ENCODE measurements around the gene AP3S2. TPM values are rescaled to one million over a fixed set of nuclear protein-coding genes. Genes with fewer than 3 reads are reported as not detected.

Gene AP3S2
- total and polyA plus RNA-seq, 2 of the 4 experiments (the other 2 are of a cell fraction) = 12.6 to 34.1 TPM

GRCh38 chr15:89852342-89852995 lies 41.3 kb downstream of the AP3S2 start:
- no peak overlapping the region for H4K5ac ChIP-seq (ENCODE audit: low read depth, low read length)
- H3K4me2 ChIP-seq (ENCODE audit: low read depth, low read length) = no peak overlapping the region
- no peak overlapping the region for H3K4me3 ChIP-seq (ENCODE audit: insufficient read depth, low read depth, low read length)
- H3K9me3 ChIP-seq (ENCODE audit: control insufficient read depth, insufficient read depth, low read length) = no peaks in the 10 kb centered on the region
- peaks cover 6% of the 10 kb centered on the region for H3K36me3 ChIP-seq (ENCODE audit: control insufficient read depth, insufficient read depth, low read length)
- ChIA-PET POLR2A (ENCODE audit: unreplicated experiment) (no interaction called here), CTCF (interaction anchor here (1.0 kb wide), 1 partner anchor 16 kb away, joined by 3 read pairs; no protein-coding TSS in a partner anchor)
- peak overlapping the region; percentile 24; the same call in 1 of the 2 replicates for H2AK5ac ChIP-seq (ENCODE audit: low read depth, low read length)
- peak overlapping the region; percentile 48; the same call in 1 of the 3 replicates for H2BK15ac ChIP-seq (ENCODE audit: low read depth, low read length)
- ATAC-seq (ENCODE audit: low read depth) = no peak
- intact Hi-C loops (cut with micrococcal nuclease) (no loop called here), in situ Hi-C loops (cut with MboI; ENCODE audit: low sequenced_read_pairs) (no loop called here), dilution Hi-C loops (cut with HindIII; ENCODE audit: low sequenced_read_pairs, unreplicated experiment) (loop anchor here (25.0 kb wide), 1 partner anchor 90 kb away; the partner anchor contains the start of gene MESP1)
- no CpG with 5 or more reads among the region's 3 CpGs for WGBS, 2 experiments (ENCODE audit: extremely low coverage in 2 of 2, insufficient read length in 1 of 2)
- H3K23ac ChIP-seq (ENCODE audit: low read depth, low read length) = no peak overlapping the region
- H3K79me1 ChIP-seq (ENCODE audit: low read depth in 1 of 2, low read length in 2 of 2) = peaks cover 0 to 11% of the 10 kb centered on the region in 2 experiments; a peak in 2 of 4 replicates
- H3K9me1 ChIP-seq (ENCODE audit: insufficient read depth, low read length) = no peaks in the 10 kb centered on the region
- no peak overlapping the region for H3K27ac ChIP-seq (ENCODE audit: insufficient read depth, low read length)
- H3K4ac ChIP-seq (ENCODE audit: low read depth, low read length) = 0 out of 2 replicates have a peak overlapping the region, but pooled peaks have one; percentile 25
- no peak overlapping the region for H2AK9ac ChIP-seq (replicated peaks; ENCODE audit: low read depth, low read length, poor library complexity)
- H3K9ac ChIP-seq (ENCODE audit: low read depth, low read length) = no peak overlapping the region
- H2BK5ac ChIP-seq (ENCODE audit: low read depth, low read length, poor library complexity, severe bottlenecking) = no peak overlapping the region
- no peak overlapping the region for H2AFZ ChIP-seq (replicated peaks; ENCODE audit: low read length, poor library complexity)
- no peak overlapping the region for H3K14ac ChIP-seq (replicated peaks; ENCODE audit: low read depth, low read length)
- no peak overlapping the region for H2BK20ac ChIP-seq (ENCODE audit: low read depth, low read length)
- no peaks in the 10 kb centered on the region for H3K27me3 ChIP-seq (ENCODE audit: control insufficient read depth, insufficient read depth, low read length)
- H2BK120ac ChIP-seq (ENCODE audit: low read depth, low read length) = no peak overlapping the region
- TF ChIP-seq NFE2L2 (IDR thresholded peaks at IDR 0.05; ENCODE audit: low read depth, low read length) (no peak), MXI1 (IDR thresholded peaks at IDR 0.05; ENCODE audit: borderline replicate concordance, low read depth, low read length) (no peak), CHD1 (IDR thresholded peaks at IDR 0.05; ENCODE audit: low read depth, low read length) (no peak), RCOR1 (IDR thresholded peaks at IDR 0.05; ENCODE audit: insufficient replicate concordance, low read length) (no peak), CTCF (conservative IDR thresholded peaks at IDR 0.05; ENCODE audit: low read depth, low read length) (no peak), FOS (IDR thresholded peaks at IDR 0.05; ENCODE audit: low read depth, low read length) (no peak), MAFK (IDR thresholded peaks at IDR 0.05; ENCODE audit: low read depth, low read length) (no peak), RAD21 (IDR thresholded peaks at IDR 0.05; ENCODE audit: low read length) (no peak), CEBPB (IDR thresholded peaks at IDR 0.05; ENCODE audit: low read depth, low read length) (no peak), ELK1 (IDR thresholded peaks at IDR 0.05; ENCODE audit: borderline replicate concordance, low read depth, low read length) (no peak), SMC3 (IDR thresholded peaks at IDR 0.05; ENCODE audit: low read depth, low read length) (no peak), USF2 (IDR thresholded peaks at IDR 0.05; ENCODE audit: low read depth, low read length) (no peak)
- H3K18ac ChIP-seq (ENCODE audit: low read depth, low read length) = no peak overlapping the region
- no peak overlapping the region for H4K91ac ChIP-seq (ENCODE audit: insufficient read depth, low read depth, low read length)
- no TSS peak for BruUV-seq (replicated peaks)
- no peak for DNase-seq
- H3K56ac ChIP-seq (ENCODE audit: extremely low read depth, insufficient read depth, low read length) = no peak overlapping the region
- peaks cover 2% of the 10 kb centered on the region; the same call in 1 of the 2 replicates for H3K4me1 ChIP-seq (ENCODE audit: control insufficient read depth, insufficient read depth, low read length)
- H4K8ac ChIP-seq (ENCODE audit: low read depth in 2 of 2, low read length in 2 of 2) = no peak overlapping the region
- H4K20me1 ChIP-seq (ENCODE audit: insufficient read depth, low read length) = no peaks in the 10 kb centered on the region
